Prostate gland (tissue), 2 donors: ENCODE results near the gene ADAMTS10.

Experiments
- POLR2A ChIP-seq: fragments of 450-650 bp; IDR thresholded peaks from one replicate; pipeline ENCODE4 v1.6.1; 2016; ENCODE audit warnings: antibody characterized with exemption, mild to moderate bottlenecking
- TF ChIP-seq, protein P1 (sequence below), 4 experiments: fragments of 200-600 bp in 2 of 4; fragments of 450-650 bp in 2 of 4; sonication (generic) in 2 of 4; IDR thresholded peaks; 1 replicate in 3 of 4; 2 replicates in 1 of 4; pipeline ENCODE4 v1.5.1; 2016 to 2019; ENCODE audit warnings: antibody characterized with exemption in 4 of 4, mild to moderate bottlenecking in 2 of 4, moderate library complexity in 2 of 4

GRCh38 chr19:8589177-8589714, 21.3 kb downstream of the ADAMTS10 start:
- TF ChIP-seq POLR2A = no peak
- TF ChIP-seq, protein P1, sequence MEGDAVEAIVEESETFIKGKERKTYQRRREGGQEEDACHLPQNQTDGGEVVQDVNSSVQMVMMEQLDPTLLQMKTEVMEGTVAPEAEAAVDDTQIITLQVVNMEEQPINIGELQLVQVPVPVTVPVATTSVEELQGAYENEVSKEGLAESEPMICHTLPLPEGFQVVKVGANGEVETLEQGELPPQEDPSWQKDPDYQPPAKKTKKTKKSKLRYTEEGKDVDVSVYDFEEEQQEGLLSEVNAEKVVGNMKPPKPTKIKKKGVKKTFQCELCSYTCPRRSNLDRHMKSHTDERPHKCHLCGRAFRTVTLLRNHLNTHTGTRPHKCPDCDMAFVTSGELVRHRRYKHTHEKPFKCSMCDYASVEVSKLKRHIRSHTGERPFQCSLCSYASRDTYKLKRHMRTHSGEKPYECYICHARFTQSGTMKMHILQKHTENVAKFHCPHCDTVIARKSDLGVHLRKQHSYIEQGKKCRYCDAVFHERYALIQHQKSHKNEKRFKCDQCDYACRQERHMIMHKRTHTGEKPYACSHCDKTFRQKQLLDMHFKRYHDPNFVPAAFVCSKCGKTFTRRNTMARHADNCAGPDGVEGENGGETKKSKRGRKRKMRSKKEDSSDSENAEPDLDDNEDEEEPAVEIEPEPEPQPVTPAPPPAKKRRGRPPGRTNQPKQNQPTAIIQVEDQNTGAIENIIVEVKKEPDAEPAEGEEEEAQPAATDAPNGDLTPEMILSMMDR (IDR thresholded peaks at IDR 0.05) = no peak
